SK-N-SH treated with all-trans-retinoic acid at 6 μM for 48 hours (cell line): Measurements from ENCODE around the gene GPR34.

ENCODE experiments used
- ATAC-seq: fragments of 200-7000 bp; cut with Tn5 transposase; 3 replicates; pipeline ENCODE4 v1.9.1; 2020; ENCODE audit warnings: mild to moderate bottlenecking, moderate library complexity
- ARNTL ChIP-seq: fragments of 450-650 bp; formaldehyde crosslinking; IDR thresholded peaks from 2 replicates; pipeline ENCODE4 v1.5.0; 2020; ENCODE audit warnings: low read depth, mild to moderate bottlenecking, moderate library complexity, borderline replicate concordance
- BACH2 ChIP-seq: fragments of 250-450 bp; sonication (Bioruptor Pico); IDR thresholded peaks from 2 replicates; pipeline ENCODE4 v1.9.0; 2021; ENCODE audit warnings: mild to moderate bottlenecking, borderline replicate concordance
- CREB5 ChIP-seq: fragments of 250-450 bp; sonication (Bioruptor Pico); IDR thresholded peaks from 2 replicates; pipeline ENCODE4 v1.5.1; 2020; ENCODE audit warnings: low read depth, mild to moderate bottlenecking, moderate library complexity
- CSRNP3 ChIP-seq: fragments of 250-450 bp; sonication (Bioruptor Pico); IDR thresholded peaks from 2 replicates; pipeline ENCODE4 v1.5.1; 2021; ENCODE audit warnings: mild to moderate bottlenecking, moderate library complexity
- GLIS3 ChIP-seq: fragments of 250-450 bp; sonication (Bioruptor Pico); IDR thresholded peaks from 2 replicates; pipeline ENCODE4 v1.5.0; 2020; ENCODE audit warnings: mild to moderate bottlenecking, moderate library complexity
- ISL1 ChIP-seq: fragments of 250-450 bp; sonication (Bioruptor Pico); IDR thresholded peaks from 2 replicates; pipeline ENCODE4 v2.1.2; 2022; ENCODE audit warnings: mild to moderate bottlenecking, moderate library complexity
- OSR1 ChIP-seq: fragments of 250-450 bp; sonication (Bioruptor Pico); IDR thresholded peaks from 2 replicates; pipeline ENCODE4 v1.8.0; 2022; ENCODE audit warnings: moderate library complexity, mild to moderate bottlenecking, inconsistent platforms
- PATZ1 ChIP-seq: fragments of 250-450 bp; sonication (Bioruptor Pico); IDR thresholded peaks from 2 replicates; pipeline ENCODE4 v1.8.0; 2020; ENCODE audit warnings: mild to moderate bottlenecking, moderate library complexity, borderline replicate concordance
- POU6F1 ChIP-seq: fragments of 250-450 bp; sonication (Bioruptor Pico); IDR thresholded peaks from 2 replicates; pipeline ENCODE4 v1.8.0; 2021; ENCODE audit warnings: low read depth, mild to moderate bottlenecking, moderate library complexity, borderline replicate concordance
- PPARA ChIP-seq: fragments of 250-450 bp; sonication (Bioruptor Pico); IDR thresholded peaks from 2 replicates; pipeline ENCODE4 v1.5.0; 2020; ENCODE audit warnings: mild to moderate bottlenecking, borderline replicate concordance
- RARB ChIP-seq: fragments of 250-450 bp; sonication (Bioruptor Pico); IDR thresholded peaks from 2 replicates; pipeline ENCODE4 v1.8.0; 2021; ENCODE audit warnings: mild to moderate bottlenecking, moderate library complexity
- SNAI2 ChIP-seq: fragments of 250-450 bp; sonication (Bioruptor Pico); IDR thresholded peaks from 2 replicates; pipeline ENCODE4 v1.5.0; 2020; ENCODE audit warnings: mild to moderate bottlenecking, moderate library complexity
- TCF4 ChIP-seq: fragments of 250-450 bp; sonication (Bioruptor Pico); IDR thresholded peaks from 2 replicates; pipeline ENCODE4 v1.8.0; 2021; ENCODE audit warnings: mild to moderate bottlenecking, moderate library complexity, borderline replicate concordance
- TOX ChIP-seq: fragments of 250-450 bp; sonication (Bioruptor Pico); IDR thresholded peaks from 2 replicates; pipeline ENCODE4 v1.8.0; 2021; ENCODE audit warnings: mild to moderate bottlenecking, moderate library complexity, borderline replicate concordance
- TSHZ2 ChIP-seq: fragments of 250-450 bp; sonication (Bioruptor Pico); IDR thresholded peaks from 2 replicates; pipeline ENCODE4 v1.5.0; 2020; ENCODE audit warnings: mild to moderate bottlenecking, moderate library complexity
- ZC3H10 ChIP-seq: fragments of 250-450 bp; sonication (Bioruptor Pico); IDR thresholded peaks from 2 replicates; pipeline ENCODE4 v1.5.1; 2021; ENCODE audit warnings: mild to moderate bottlenecking, moderate library complexity
- ZFP3 ChIP-seq: fragments of 250-450 bp; sonication (Bioruptor Pico); IDR thresholded peaks from 2 replicates; pipeline ENCODE4 v1.5.0; 2020; ENCODE audit warnings: mild to moderate bottlenecking, moderate library complexity
- ZFP30 ChIP-seq: fragments of 450-650 bp; formaldehyde crosslinking; IDR thresholded peaks from 2 replicates; pipeline ENCODE4 v1.5.0; 2022; ENCODE audit warnings: mild to moderate bottlenecking, moderate library complexity
- ZNF565 ChIP-seq: fragments of 450-650 bp; formaldehyde crosslinking; conservative IDR thresholded peaks from 2 replicates; pipeline ENCODE4 v1.5.0; 2020; ENCODE audit warnings: low read depth, mild to moderate bottlenecking, moderate library complexity
- ZNF8 ChIP-seq: fragments of 450-650 bp; formaldehyde crosslinking; IDR thresholded peaks from 2 replicates; pipeline ENCODE4 v1.5.0; 2020; ENCODE audit warnings: mild to moderate bottlenecking, moderate library complexity

GPR34 gene

GRCh38 chrX:41730081-41730480 lies 41.3 kb downstream of the GPR34 start:
- no peak for ATAC-seq
- no peak for TF ChIP-seq CSRNP3 (CRISPR knock-in tag)

- ATAC-seq, result no peak
- TF ChIP-seq ARNTL (CRISPR knock-in tag) (no peak), PPARA (CRISPR knock-in tag) (no peak), GLIS3 (CRISPR knock-in tag) (no peak), TSHZ2 (no peak), OSR1 (CRISPR knock-in tag) (no peak), POU6F1 (no peak), RARB (no peak), SNAI2 (no peak), BACH2 (CRISPR knock-in tag) (no peak)
Measured at GRCh38 chrX:41732260-41732659, 43.5 kb downstream of the GPR34 start.

- TF ChIP-seq GLIS3 (CRISPR knock-in tag) (no peak), ISL1 (CRISPR knock-in tag) (no peak), BACH2 (CRISPR knock-in tag) (no peak), ARNTL (CRISPR knock-in tag) (no peak), TSHZ2 (no peak), PPARA (CRISPR knock-in tag) (no peak), ZFP3 (CRISPR knock-in tag) (no peak), TOX (CRISPR knock-in tag) (no peak), ZC3H10 (CRISPR knock-in tag) (no peak), ZNF565 (CRISPR knock-in tag) (no peak), RARB (no peak)
- no peak for ATAC-seq
Measured at GRCh38 chrX:41733939-41734338, 45.2 kb downstream of the GPR34 start.

- ATAC-seq, result peak; percentile 86
- TF ChIP-seq ARNTL (CRISPR knock-in tag), result no peak
- no peak for TF ChIP-seq TCF4
- no peak; the same call in 1 of the 2 replicates for TF ChIP-seq ISL1 (CRISPR knock-in tag)
- TF ChIP-seq CREB5 (CRISPR knock-in tag), result no peak
- no peak for TF ChIP-seq ZNF565 (CRISPR knock-in tag)
- TF ChIP-seq BACH2 (CRISPR knock-in tag), result no peak
- TF ChIP-seq ZNF8, result no peak
- no peak for TF ChIP-seq ZFP3 (CRISPR knock-in tag)
- TF ChIP-seq OSR1 (CRISPR knock-in tag), result no peak
- TF ChIP-seq PATZ1, result no peak
- no peak for TF ChIP-seq GLIS3 (CRISPR knock-in tag)
- no peak for TF ChIP-seq ZFP30 (CRISPR knock-in tag)
- no peak for TF ChIP-seq SNAI2
- no peak for TF ChIP-seq CSRNP3 (CRISPR knock-in tag)
- no peak for TF ChIP-seq ZC3H10 (CRISPR knock-in tag)
Measured at GRCh38 chrX:41734530-41734929, 45.8 kb downstream of the GPR34 start.
